Astrocyte of the cerebellum (primary cell): Measurements from ENCODE around the gene DDX56.

ENCODE experiments used
- DNase-seq: peaks from one replicate; pipeline ENCODE4 v3.0.0-alpha.2; 2011; ENCODE audit warnings: low read depth
- H3K4me3 ChIP-seq: 2 replicates; pipeline ENCODE4 v1.5.1; 2011; ENCODE audit warnings: mild to moderate bottlenecking, low read depth, low read length, moderate library complexity
- CTCF ChIP-seq: IDR thresholded peaks from 2 replicates; pipeline ENCODE4 v1.5.1; 2012; ENCODE audit warnings: low read length, low read depth, moderate library complexity, mild to moderate bottlenecking; ENCODE audit errors: missing control alignments
- in situ Hi-C: cut with HindIII; loops from 2 replicates; pipeline ENCODE4 v1.10.0; 2017; ENCODE audit warnings: low sequenced_read_pairs

Gene DDX56

GRCh38 chr7:44524811-44525388 lies 48.8 kb downstream of the DDX56 start:
- no peak for DNase-seq
- H3K4me3 ChIP-seq = no peak overlapping the region
- TF ChIP-seq CTCF = no peak
- in situ Hi-C loops = no loop called here

- no peak for TF ChIP-seq CTCF
- in situ Hi-C loops = no loop called here
- DNase-seq = no peak
- no peak overlapping the region for H3K4me3 ChIP-seq
Observed at GRCh38 chr7:44522315-44522714, 51.4 kb downstream of the DDX56 start.

DNA sequence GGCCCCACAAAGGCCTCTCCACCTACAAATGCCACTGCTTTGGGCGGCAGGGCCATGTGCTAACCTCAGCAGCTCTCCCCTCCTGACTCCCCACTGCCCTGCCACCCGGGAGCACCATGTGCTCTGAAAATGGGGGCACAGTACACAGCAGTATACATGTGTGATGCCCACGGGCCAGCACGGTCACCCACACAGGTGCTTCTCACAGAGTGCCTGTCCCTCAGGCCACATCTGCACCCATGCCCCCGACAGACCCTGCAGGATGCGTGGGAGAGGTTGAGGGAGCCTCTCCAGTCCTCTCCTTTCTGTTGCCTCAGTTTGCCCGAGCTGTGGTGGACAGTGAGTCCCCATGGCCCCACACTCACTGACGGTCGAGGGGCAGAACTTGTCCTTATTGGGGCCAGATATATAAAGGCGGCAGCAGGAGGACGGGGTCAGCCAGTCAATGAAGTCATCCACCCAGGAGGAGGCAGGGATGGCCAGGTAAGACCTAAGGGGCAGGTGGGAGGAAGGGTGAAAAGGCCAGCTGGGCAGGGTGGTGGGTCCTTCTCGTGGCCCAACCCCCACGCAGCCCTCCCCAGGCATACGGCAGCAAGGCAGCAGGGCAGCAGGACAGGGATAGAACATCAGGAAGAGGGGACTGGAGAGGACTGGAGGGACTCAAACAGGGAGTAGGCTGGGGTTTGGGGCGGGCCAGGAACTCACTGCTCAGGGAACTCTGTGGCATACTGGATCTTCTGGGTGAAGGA lies 52.2 kb downstream of the DDX56 start:
- no peak overlapping the region for H3K4me3 ChIP-seq
- no peak for TF ChIP-seq CTCF
- in situ Hi-C loops = no loop called here
- DNase-seq = no peak

DNA sequence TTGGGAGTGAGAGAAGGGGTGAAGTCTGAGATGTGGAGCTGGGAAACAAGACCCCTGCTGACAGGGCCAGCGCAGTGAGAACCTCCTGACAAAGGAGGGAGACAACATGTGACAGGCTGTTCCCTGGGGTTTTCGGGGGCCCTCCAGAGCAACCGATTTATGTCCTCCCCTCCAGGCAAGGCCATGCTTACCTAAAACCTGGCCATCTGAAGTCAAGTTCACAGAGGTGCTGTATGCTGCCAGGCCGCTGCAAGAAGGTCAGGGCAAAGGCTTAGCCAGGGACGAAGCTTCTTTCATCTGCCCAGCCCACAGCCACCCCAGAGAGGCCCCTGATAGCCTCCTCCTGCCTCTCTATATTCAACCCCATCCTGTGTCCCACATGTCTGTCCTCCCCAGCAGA lies 53.1 kb downstream of the DDX56 start:
- TF ChIP-seq CTCF = no peak
- in situ Hi-C loops = no loop called here
- no peak for DNase-seq
- H3K4me3 ChIP-seq = no peak overlapping the region

DNA sequence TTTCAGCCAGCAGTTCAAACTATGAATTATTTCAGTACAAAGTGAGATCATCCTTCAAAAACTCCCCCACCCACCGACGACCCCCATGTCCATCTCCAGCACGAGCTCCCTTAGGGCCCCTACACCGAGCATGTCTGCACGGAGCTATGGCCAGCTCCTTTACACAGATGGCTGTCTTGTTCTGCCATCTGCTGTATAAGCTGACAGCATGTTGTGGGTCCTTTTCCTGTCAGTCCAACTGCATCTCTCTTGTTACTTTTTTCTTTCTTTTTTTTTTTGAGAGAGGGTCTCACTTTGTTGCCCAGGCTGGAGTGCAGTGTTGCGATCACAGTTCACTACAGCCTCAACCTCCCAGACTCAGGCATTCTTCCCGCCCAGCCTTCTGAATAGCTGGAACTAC lies 54.2 kb downstream of the DDX56 start:
- no peak overlapping the region for H3K4me3 ChIP-seq
- no peak for DNase-seq
- in situ Hi-C loops = no loop called here
- no peak for TF ChIP-seq CTCF

GRCh38 chr7:44518761-44519160 lies 54.9 kb downstream of the DDX56 start:
- in situ Hi-C loops = no loop called here
- no peak for TF ChIP-seq CTCF
- H3K4me3 ChIP-seq = no peak overlapping the region
- DNase-seq = no peak
